Vagina (tissue), 2 donors: ENCODE data around the gene LPAR1. TPM values are rescaled to one million over a fixed set of nuclear protein-coding genes. Genes with fewer than 3 reads are reported as not detected.

Experiments used
- DNase-seq, 2 donors: peaks; one replicate each; pipeline ENCODE4 v3.0.0-alpha.2; 2017; ENCODE audit errors: extremely low spot score in 2 of 2
- H3K27ac ChIP-seq: fragments of 200-600 bp; sonication (generic); one replicate; pipeline ENCODE4 v1.5.1; 2019
- H3K27me3 ChIP-seq: fragments of 200-600 bp; sonication (generic); one replicate; pipeline ENCODE4 v1.5.1; 2019
- H3K36me3 ChIP-seq, 2 donors: fragments of 200-600 bp; sonication (generic); one replicate each; pipeline ENCODE4 v1.5.1; 2017 to 2019
- H3K4me1 ChIP-seq: fragments of 200-600 bp; sonication (generic); one replicate; pipeline ENCODE4 v1.5.1; 2019
- H3K4me3 ChIP-seq, 2 donors: fragments of 200-600 bp; sonication (generic); 1 replicate in 1 of 2; 2 replicates in 1 of 2; pipeline ENCODE4 v1.5.1; 2016 to 2019
- H3K9me3 ChIP-seq: fragments of 200-600 bp; sonication (generic); one replicate; pipeline ENCODE4 v1.5.1; 2019
- CTCF ChIP-seq, 3 experiments: fragments of 450-650 bp in 2 of 3; fragments of 200-600 bp in 1 of 3; sonication (generic) in 1 of 3; IDR thresholded peaks; one replicate each; pipeline ENCODE4 v1.5.1; 2017 to 2019; ENCODE audit warnings: antibody characterized with exemption in 3 of 3, mild to moderate bottlenecking in 2 of 3, moderate library complexity in 2 of 3
- POLR2A ChIP-seq, 2 donors: fragments of 450-650 bp; IDR thresholded peaks; one replicate each; pipeline ENCODE4 v1.6.1; 2017; ENCODE audit warnings: antibody characterized with exemption in 2 of 2, mild to moderate bottlenecking in 2 of 2, moderate library complexity in 2 of 2
- POLR2AphosphoS5 ChIP-seq, 2 donors: sonication (generic); formaldehyde crosslinking; IDR thresholded peaks; one replicate each; pipeline ENCODE4 v1.9.0; 2017; ENCODE audit warnings: antibody characterized with exemption in 2 of 2, mild to moderate bottlenecking in 2 of 2, low read depth in 1 of 2; ENCODE audit not compliant: insufficient read depth in 1 of 2
- intact Hi-C: fragments of 100-400 bp; cut with DNase I; formaldehyde crosslinking; loops from one replicate; pipeline ENCODE4 v1.15.1; 2023
- total RNA-seq: library from RNA; depleted of rRNA; stranded (reverse); fragments of >200 nt; gene quantifications from one replicate; pipeline ENCODE4 v1.2.3, GENCODE V29; 2016

The LPAR1 gene
- total RNA-seq, 1 donor from 2014 or later = 83.0 TPM

- no peak for DNase-seq
- intact Hi-C loops = no loop called here
- no peaks in the 10 kb centered on the region for H3K36me3 ChIP-seq
Observed at GRCh38 chr9:111074395-111074794, 36.1 kb upstream of the LPAR1 start.

GRCh38 chr9:111069183-111069582, 30.9 kb upstream of the LPAR1 start:
- Histone ChIP-seq H3K27me3 (no peaks in the 10 kb centered on the region), H3K4me1 (peaks cover 23% of the 10 kb centered on the region), H3K27ac (peak overlapping the region; percentile 75), H3K36me3 (no peaks in the 10 kb centered on the region), H3K4me3 (no peak overlapping the region), H3K9me3 (no peaks in the 10 kb centered on the region)
- no peak for DNase-seq
- intact Hi-C loops = loop anchor here (2.0 kb wide), 1 partner anchor 30 kb away; the partner anchor contains the start of gene LPAR1
- TF ChIP-seq POLR2AphosphoS5 (IDR thresholded peaks at IDR 0.05; ENCODE audit: insufficient read depth in 1 of 2, low read depth in 1 of 2) (no peak), POLR2A (IDR thresholded peaks at IDR 0.05) (no peak), CTCF (IDR thresholded peaks at IDR 0.05) (no peak)

More at GRCh38 chr9:111074395-111074794, 36.1 kb upstream of the LPAR1 start:
- Histone ChIP-seq H3K9me3 (no peaks in the 10 kb centered on the region), H3K4me3 (no peak overlapping the region), H3K4me1 (no peaks in the 10 kb centered on the region), H3K27ac (no peak overlapping the region), H3K27me3 (no peaks in the 10 kb centered on the region)
- TF ChIP-seq POLR2AphosphoS5 (IDR thresholded peaks at IDR 0.05; ENCODE audit: insufficient read depth in 1 of 2, low read depth in 1 of 2) (no peak), CTCF (IDR thresholded peaks at IDR 0.05) (no peak), POLR2A (IDR thresholded peaks at IDR 0.05) (no peak)

DNA sequence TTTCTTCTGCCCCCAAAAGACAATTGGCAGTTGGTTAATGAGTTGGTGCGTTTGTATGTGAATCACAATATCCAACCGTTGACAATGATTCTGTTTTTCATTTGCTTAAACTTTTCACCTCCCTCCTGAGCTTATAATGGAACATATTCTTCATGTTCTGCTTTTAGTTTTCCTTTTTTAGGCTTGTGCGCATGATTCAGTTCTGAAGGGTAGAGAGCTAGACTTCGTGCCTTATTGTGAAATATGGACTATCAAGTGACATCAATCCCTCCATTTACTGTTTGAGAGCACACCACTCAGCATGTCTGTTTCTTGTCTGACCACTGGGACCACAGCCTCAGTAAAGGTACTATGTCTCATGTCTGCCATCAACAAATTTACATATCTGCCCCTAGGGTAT, 30.5 kb upstream of the LPAR1 start:
- Histone ChIP-seq H3K36me3 (no peaks in the 10 kb centered on the region), H3K4me1 (peaks cover 23% of the 10 kb centered on the region), H3K27ac (peak overlapping the region; percentile 75), H3K4me3 (no peak overlapping the region), H3K9me3 (no peaks in the 10 kb centered on the region), H3K27me3 (no peaks in the 10 kb centered on the region)
- no peak for TF ChIP-seq CTCF (IDR thresholded peaks at IDR 0.05)
- TF ChIP-seq POLR2AphosphoS5 (IDR thresholded peaks at IDR 0.05; ENCODE audit: insufficient read depth in 1 of 2, low read depth in 1 of 2) = peak in 1 of 2 donors; percentile 63
- intact Hi-C loops = loop anchor here (2.0 kb wide), 1 partner anchor 30 kb away; the partner anchor contains the start of gene LPAR1
- no peak for DNase-seq

DNA sequence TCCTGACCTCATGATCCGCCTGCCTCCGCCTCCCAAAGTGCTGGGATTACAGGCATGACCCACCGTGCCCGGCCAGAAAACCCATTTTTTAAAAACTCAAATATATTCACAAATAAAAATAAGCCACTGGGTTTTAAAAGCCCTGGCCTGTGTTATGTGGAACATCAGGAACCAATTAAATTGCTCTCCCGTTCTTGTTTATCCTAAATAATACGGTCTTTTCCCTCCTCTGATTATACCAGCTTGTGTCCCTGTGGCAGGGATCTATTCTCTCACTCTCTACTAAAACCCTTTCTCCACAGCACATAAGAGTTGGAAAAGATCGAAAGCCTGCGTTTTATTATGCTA, 30.1 kb upstream of the LPAR1 start:
- H3K27ac ChIP-seq = peak overlapping the region; percentile 75
- TF ChIP-seq POLR2AphosphoS5 (IDR thresholded peaks at IDR 0.05; ENCODE audit: insufficient read depth in 1 of 2, low read depth in 1 of 2) = peak in 1 of 2 donors; percentile 17
- TF ChIP-seq POLR2A (IDR thresholded peaks at IDR 0.05) = no peak
- intact Hi-C loops = loop anchor here (2.0 kb wide), 1 partner anchor 30 kb away; the partner anchor contains the start of gene LPAR1
- H3K4me3 ChIP-seq = no peak overlapping the region
- DNase-seq = no peak
- H3K9me3 ChIP-seq = no peaks in the 10 kb centered on the region
- H3K36me3 ChIP-seq = no peaks in the 10 kb centered on the region
- H3K4me1 ChIP-seq = peaks cover 23% of the 10 kb centered on the region
- no peaks in the 10 kb centered on the region for H3K27me3 ChIP-seq

- no peak for DNase-seq
- Histone ChIP-seq H3K9me3 (no peaks in the 10 kb centered on the region), H3K4me1 (peaks cover 23% of the 10 kb centered on the region), H3K27ac (peak overlapping the region; percentile 75), H3K4me3 (no peak overlapping the region), H3K36me3 (no peaks in the 10 kb centered on the region), H3K27me3 (no peaks in the 10 kb centered on the region)
- TF ChIP-seq POLR2AphosphoS5 (IDR thresholded peaks at IDR 0.05; ENCODE audit: insufficient read depth in 1 of 2, low read depth in 1 of 2) = no peak
- intact Hi-C loops = no loop called here
Observed at GRCh38 chr9:111066468-111066867, 28.2 kb upstream of the LPAR1 start.

- no peak for DNase-seq
- TF ChIP-seq POLR2AphosphoS5 (IDR thresholded peaks at IDR 0.05; ENCODE audit: insufficient read depth in 1 of 2, low read depth in 1 of 2) (no peak), POLR2A (IDR thresholded peaks at IDR 0.05) (no peak), CTCF (IDR thresholded peaks at IDR 0.05) (no peak)
- H3K9me3 ChIP-seq = no peaks in the 10 kb centered on the region
- no peak overlapping the region for H3K4me3 ChIP-seq
- peaks cover 23% of the 10 kb centered on the region for H3K4me1 ChIP-seq
- no peaks in the 10 kb centered on the region for H3K27me3 ChIP-seq
- H3K36me3 ChIP-seq = no peaks in the 10 kb centered on the region
- H3K27ac ChIP-seq = peak overlapping the region; percentile 75
- intact Hi-C loops = no loop called here
Observed at GRCh38 chr9:111065414-111065813, 27.1 kb upstream of the LPAR1 start.
